H9 (cell line): ENCODE results near the gene ZNF445. TPM values are rescaled to one million over a fixed set of nuclear protein-coding genes. Genes with fewer than 3 reads are reported as not detected.

Experiments
- DNase-seq: peaks from one replicate; pipeline ENCODE4 v3.0.0-alpha.2; 2017
- H2AFZ ChIP-seq: one replicate; pipeline ENCODE4 v1.6.1; 2013; ENCODE audit warnings: mild to moderate bottlenecking, low read length, control low read depth, moderate library complexity
- H2AK5ac ChIP-seq: 2 replicates; pipeline ENCODE4 v1.6.1; 2013; ENCODE audit warnings: low read length, control low read depth, mixed read lengths; ENCODE audit not compliant: insufficient read length
- H2BK120ac ChIP-seq: one replicate; pipeline ENCODE4 v1.6.1; 2013; ENCODE audit warnings: low read depth, mild to moderate bottlenecking, low read length, control low read depth, inconsistent platforms; ENCODE audit not compliant: poor library complexity, severe bottlenecking
- H2BK12ac ChIP-seq: 2 replicates; pipeline ENCODE4 v1.6.1; 2013; ENCODE audit warnings: low read length, control low read depth, mixed read lengths, low read depth; ENCODE audit not compliant: insufficient read length
- H2BK15ac ChIP-seq: 2 replicates; pipeline ENCODE4 v1.6.1; 2013; ENCODE audit warnings: low read depth, low read length, control low read depth
- H2BK20ac ChIP-seq: one replicate; pipeline ENCODE4 v1.6.1; 2013; ENCODE audit warnings: low read depth, mild to moderate bottlenecking, low read length, control low read depth, inconsistent platforms; ENCODE audit not compliant: poor library complexity, severe bottlenecking
- H2BK5ac ChIP-seq: 2 replicates; pipeline ENCODE4 v1.6.1; 2013; ENCODE audit warnings: low read length, control low read depth, mixed read lengths; ENCODE audit not compliant: insufficient read length
- H3K14ac ChIP-seq: 2 replicates; pipeline ENCODE4 v1.6.1; 2013; ENCODE audit warnings: low read length, control low read depth; ENCODE audit not compliant: insufficient read depth
- H3K18ac ChIP-seq: 2 replicates; pipeline ENCODE4 v1.6.1; 2013; ENCODE audit warnings: low read depth, mild to moderate bottlenecking, mixed read lengths, low read length, control low read depth; ENCODE audit not compliant: insufficient read length
- H3K23ac ChIP-seq: 2 replicates; pipeline ENCODE4 v1.6.1; 2013; ENCODE audit warnings: low read length, control low read depth, mixed read lengths, low read depth; ENCODE audit not compliant: insufficient read length
- H3K23me2 ChIP-seq: 2 replicates; pipeline ENCODE4 v1.6.1; 2013; ENCODE audit warnings: low read depth, mild to moderate bottlenecking, mixed read lengths, low read length, control low read depth; ENCODE audit not compliant: insufficient read length, poor library complexity, severe bottlenecking
- H3K27ac ChIP-seq: 2 replicates; pipeline ENCODE4 v1.5.1; 2013; ENCODE audit warnings: low read length, control low read depth, mixed read lengths, low read depth; ENCODE audit not compliant: insufficient read length
- H3K27me3 ChIP-seq: 2 replicates; pipeline ENCODE4 v1.6.1; 2013; ENCODE audit warnings: low read length, control low read depth, inconsistent platforms; ENCODE audit not compliant: insufficient read depth
- H3K4ac ChIP-seq: 2 replicates; pipeline ENCODE4 v1.6.1; 2013; ENCODE audit warnings: low read depth, mild to moderate bottlenecking, control low read depth, inconsistent platforms, low read length, moderate library complexity
- H3K4me1 ChIP-seq: 2 replicates; pipeline ENCODE4 v1.6.1; 2013; ENCODE audit warnings: low read length, control low read depth, inconsistent platforms; ENCODE audit not compliant: insufficient read depth
- H3K4me2 ChIP-seq: 2 replicates; pipeline ENCODE4 v1.6.1; 2013; ENCODE audit warnings: low read length, control low read depth, mixed read lengths; ENCODE audit not compliant: insufficient read length, insufficient read depth
- H3K56ac ChIP-seq: 2 replicates; pipeline ENCODE4 v1.6.1; 2013; ENCODE audit warnings: low read depth, mild to moderate bottlenecking, mixed read lengths, low read length, control low read depth; ENCODE audit not compliant: insufficient read length
- H3K79me1 ChIP-seq: 2 replicates; pipeline ENCODE4 v1.6.1; 2013; ENCODE audit warnings: low read depth, mild to moderate bottlenecking, moderate library complexity, low read length, control low read depth, inconsistent platforms; ENCODE audit not compliant: insufficient read depth, poor library complexity, severe bottlenecking
- H3K79me2 ChIP-seq: 2 replicates; pipeline ENCODE4 v1.6.1; 2013; ENCODE audit warnings: low read length, control low read depth, inconsistent platforms; ENCODE audit not compliant: insufficient read depth
- H3K9ac ChIP-seq: 2 replicates; pipeline ENCODE4 v1.6.1; 2013; ENCODE audit warnings: low read length, control low read depth, mixed read lengths; ENCODE audit not compliant: insufficient read length; ENCODE audit errors: extremely low read depth
- H3K9me3 ChIP-seq: one replicate; pipeline ENCODE4 v1.6.1; 2013; ENCODE audit warnings: low read depth, low read length, inconsistent platforms; ENCODE audit not compliant: control insufficient read depth
- H3T11ph ChIP-seq: one replicate; pipeline ENCODE4 v1.6.1; 2013; ENCODE audit warnings: mild to moderate bottlenecking, low read length, control low read depth, inconsistent platforms
- H4K20me1 ChIP-seq: one replicate; pipeline ENCODE4 v1.6.1; 2013; ENCODE audit not compliant: control insufficient read depth, insufficient read length, insufficient read depth
- H4K5ac ChIP-seq: 2 replicates; pipeline ENCODE4 v1.6.1; 2013; ENCODE audit warnings: low read depth, mild to moderate bottlenecking, mixed read lengths, low read length, control low read depth; ENCODE audit not compliant: insufficient read length
- H4K8ac ChIP-seq: replicated peaks from 2 replicates; pipeline ENCODE4 v1.6.1; 2013; ENCODE audit warnings: low read length, control low read depth, mixed read lengths, low read depth; ENCODE audit not compliant: insufficient read length
- H4K91ac ChIP-seq: 2 replicates; pipeline ENCODE4 v1.6.1; 2013; ENCODE audit warnings: low read depth, mild to moderate bottlenecking, moderate library complexity, mixed read lengths, low read length, control low read depth; ENCODE audit not compliant: insufficient read length
- H3K27ac Mint-ChIP-seq, 3 experiments: 2 replicates in 2 of 3; 3 replicates in 1 of 3; pipeline ENCODE4 v1.8.0; 2020 to 2021; ENCODE audit warnings: mixed read lengths in 3 of 3, mild to moderate bottlenecking in 1 of 3, moderate library complexity in 1 of 3
- H3K27me3 Mint-ChIP-seq: 2 replicates; pipeline ENCODE4 v1.8.0; 2021; ENCODE audit warnings: low read depth, mild to moderate bottlenecking, moderate library complexity, mixed read lengths
- H3K36me3 Mint-ChIP-seq, 3 experiments: 2 replicates in 2 of 3; 3 replicates in 1 of 3; pipeline ENCODE4 v1.8.0; 2020 to 2021; ENCODE audit warnings: low read depth in 3 of 3, mixed read lengths in 3 of 3; ENCODE audit not compliant: insufficient read depth in 1 of 3
- H3K4me1 Mint-ChIP-seq, 2 experiments: 2 replicates each; pipeline ENCODE4 v1.8.0; 2020; ENCODE audit warnings: mixed read lengths in 2 of 2
- H3K4me3 Mint-ChIP-seq, 2 experiments: 2 replicates in 1 of 2; 3 replicates in 1 of 2; pipeline ENCODE4 v1.8.0; 2020 to 2021; ENCODE audit warnings: mild to moderate bottlenecking in 2 of 2, mixed read lengths in 2 of 2, moderate library complexity in 1 of 2
- H3K9me3 Mint-ChIP-seq, 2 experiments: 2 replicates in 1 of 2; 3 replicates in 1 of 2; pipeline ENCODE4 v1.8.0; 2020; ENCODE audit warnings: mild to moderate bottlenecking in 2 of 2, mixed read lengths in 2 of 2, moderate library complexity in 1 of 2
- CTCF ChIP-seq: fragments of 200-600 bp; sonication (generic); conservative IDR thresholded peaks from 3 replicates; pipeline ENCODE4 v1.8.0; 2021; ENCODE audit warnings: antibody characterized with exemption, mild to moderate bottlenecking
- WGBS: extraction: QIAGEN DNeasy Blood & Tissue Kit; methylation state at CpG from one replicate; pipeline ENCODE4 v1.1.7; 2013; ENCODE audit warnings: missing lambda C conversion rate, low lambda C conversion rate, mixed read lengths; ENCODE audit not compliant: insufficient read length; ENCODE audit errors: extremely low coverage; 5-methylcytosine and 5-hydroxymethylcytosine counted together
- total RNA-seq: library from RNA; stranded (reverse); gene quantifications from 2 replicates; pipeline ENCODE4 v1.2.1, GENCODE V29; 2021

Gene ZNF445
- total RNA-seq, 1 experiment from 2014 or later: 26.0 TPM

- no peak overlapping the region for H3K23ac ChIP-seq
- no peak overlapping the region for H4K8ac ChIP-seq
- H3K27me3 ChIP-seq: no peaks in the 10 kb centered on the region
- no peak overlapping the region for H4K91ac ChIP-seq
- no peaks in the 10 kb centered on the region for H3K4me1 ChIP-seq
- no peak overlapping the region for H2AK5ac ChIP-seq
- H2BK20ac ChIP-seq: no peak overlapping the region
- no peak overlapping the region for H3K4ac ChIP-seq
- no peak overlapping the region for H3K56ac ChIP-seq
- no peak for DNase-seq
- peaks cover 5 to 12% of the 10 kb centered on the region in 2 experiments for H3K4me1 Mint-ChIP-seq
- no peak overlapping the region; the same call in 1 of the 2 replicates for H3K14ac ChIP-seq
- H3K9me3 Mint-ChIP-seq: no peaks in the 10 kb centered on the region
- H3K23me2 ChIP-seq: no peaks in the 10 kb centered on the region
- no peak overlapping the region for H3K4me3 Mint-ChIP-seq
- TF ChIP-seq CTCF: no peak
- no peak overlapping the region for H4K5ac ChIP-seq
- no peaks in the 10 kb centered on the region for H3K9me3 ChIP-seq
- H3T11ph ChIP-seq: no peak overlapping the region
- no peak overlapping the region for H2BK15ac ChIP-seq
- no peak overlapping the region for H2AFZ ChIP-seq
- no peak overlapping the region for H3K9ac ChIP-seq
- H3K36me3 Mint-ChIP-seq: no peaks in the 10 kb centered on the region
- H3K27me3 Mint-ChIP-seq: peaks cover 3% of the 10 kb centered on the region
- H3K79me2 ChIP-seq: no peaks in the 10 kb centered on the region
- H3K27ac ChIP-seq: no peak overlapping the region
- WGBS: no CpG with 5 or more reads among the region's 3 CpGs
- H2BK12ac ChIP-seq: no peak overlapping the region
- H3K79me1 ChIP-seq: no peaks in the 10 kb centered on the region
- H2BK120ac ChIP-seq: no peak overlapping the region
- H4K20me1 ChIP-seq: no peaks in the 10 kb centered on the region
- H3K18ac ChIP-seq: no peak overlapping the region
- no peak overlapping the region; a peak in 1 of 7 replicates for H3K27ac Mint-ChIP-seq
- no peak overlapping the region for H2BK5ac ChIP-seq
- H3K4me2 ChIP-seq: no peak overlapping the region
These were observed 52.7 kb downstream of the ZNF445 start for GRCh38 chr3:44424758-44425157.
